B cell (primary cell): ENCODE data around the gene ARHGAP19. TPM values are rescaled to one million over a fixed set of nuclear protein-coding genes. Genes with fewer than 3 reads are reported as not detected.

Experiments used
- ATAC-seq: fragments of 200-7000 bp; cut with Tn5 transposase; one replicate; pipeline ENCODE4 v1.10.0; 2021; ENCODE audit warnings: low read depth, mild to moderate bottlenecking, moderate number of reproducible peaks, moderate library complexity
- CTCF ChIA-PET: fragments of 350-600 bp; sonication (Branson Sonifier 250); formaldehyde crosslinking; loops from one replicate; lab custom pipeline; 2021; ENCODE audit warnings: antibody characterized with exemption, inconsistent platforms; lab: Charles Lee
- POLR2A ChIA-PET: fragments of 350-600 bp; sonication (Branson Sonifier 250); formaldehyde crosslinking; loops from one replicate; lab custom pipeline; 2021; ENCODE audit warnings: antibody characterized with exemption; lab: Charles Lee
- DNase-seq: peaks from one replicate; pipeline ENCODE4 v3.0.0; 2013
- H2AFZ ChIP-seq: 2 replicates; pipeline ENCODE4 v1.6.1; 2012; ENCODE audit warnings: mild to moderate bottlenecking, low read depth, low read length; ENCODE audit not compliant: insufficient read depth, poor library complexity, severe bottlenecking
- H3K27ac ChIP-seq, 2 donors: 1 replicate in 1 of 2; 2 replicates in 1 of 2; pipeline ENCODE4 v1.5.1; 2012 to 2013; ENCODE audit warnings: low read length in 2 of 2, mild to moderate bottlenecking in 2 of 2, moderate library complexity in 1 of 2
- H3K27me3 ChIP-seq, 4 experiments: fragments of 200-600 bp in 1 of 4; sonication (generic) in 1 of 4; replicated peaks in 1 of 4; 1 replicate in 2 of 4; 2 replicates in 2 of 4; pipeline versions ENCODE4 v1.6.1 to v1.7.0; 2013 to 2016; ENCODE audit warnings: low read length in 3 of 4, mild to moderate bottlenecking in 2 of 4, mixed read lengths in 1 of 4, moderate library complexity in 1 of 4; ENCODE audit not compliant: insufficient read depth in 4 of 4, control insufficient read depth in 3 of 4; ENCODE audit errors: control extremely low read depth in 1 of 4
- H3K36me3 ChIP-seq, 2 experiments: replicated peaks in 1 of 2; 1 replicate in 1 of 2; 2 replicates in 1 of 2; pipeline versions ENCODE4 v1.6.1 to v1.7.1; 2013; ENCODE audit warnings: low read length in 1 of 2; ENCODE audit not compliant: insufficient read depth in 2 of 2, control insufficient read depth in 1 of 2; ENCODE audit errors: control extremely low read depth in 1 of 2, extremely low read depth in 1 of 2
- H3K4me1 ChIP-seq, 2 donors: fragments of 200-600 bp in 1 of 2; sonication (generic) in 1 of 2; 1 replicate in 1 of 2; 2 replicates in 1 of 2; pipeline versions ENCODE4 v1.5.1 to v1.6.1; 2013 to 2017; ENCODE audit warnings: low read length in 2 of 2; ENCODE audit not compliant: control insufficient read depth in 2 of 2, insufficient read depth in 2 of 2
- H3K4me2 ChIP-seq: replicated peaks from 2 replicates; pipeline ENCODE3; 2012; ENCODE audit warnings: mild to moderate bottlenecking, low read depth, low read length; ENCODE audit not compliant: poor library complexity, severe bottlenecking
- H3K4me3 ChIP-seq, 5 experiments: fragments of 200-600 bp in 1 of 5; sonication (generic) in 1 of 5; 1 replicate in 3 of 5; 2 replicates in 2 of 5; pipeline versions ENCODE4 v1.5.1 to v1.7.0; 2011 to 2016; ENCODE audit warnings: low read length in 4 of 5, mild to moderate bottlenecking in 4 of 5, low read depth in 2 of 5, control low read depth in 1 of 5, moderate library complexity in 1 of 5; ENCODE audit not compliant: insufficient read depth in 1 of 5; ENCODE audit errors: control extremely low read depth in 1 of 5, extremely low read depth in 1 of 5
- H3K79me2 ChIP-seq: fragments of 200-600 bp; sonication (generic); one replicate; pipeline ENCODE4 v1.6.0; 2016; ENCODE audit warnings: low read length; ENCODE audit not compliant: control insufficient read depth, insufficient read depth
- H3K9ac ChIP-seq: fragments of 200-600 bp; sonication (generic); 2 replicates; pipeline ENCODE4 v1.6.1; 2017; ENCODE audit warnings: mild to moderate bottlenecking, low read length, moderate library complexity
- H3K9me3 ChIP-seq, 3 donors: one replicate each; pipeline versions ENCODE4 v1.6.1 to v1.7.1; 2013; ENCODE audit warnings: low read length in 2 of 3; ENCODE audit not compliant: control insufficient read depth in 2 of 3, insufficient read depth in 1 of 3; ENCODE audit errors: control extremely low read depth in 1 of 3
- H4K20me1 ChIP-seq: 2 replicates; pipeline ENCODE4 v1.6.0; 2012; ENCODE audit warnings: mild to moderate bottlenecking, low read length; ENCODE audit not compliant: insufficient read depth, control insufficient read depth, poor library complexity, severe bottlenecking
- H3K27ac Mint-ChIP-seq: one replicate; pipeline ENCODE4 v1.8.0; 2021; ENCODE audit warnings: mixed read lengths
- H3K27me3 Mint-ChIP-seq: one replicate; pipeline ENCODE4 v1.8.0; 2021; ENCODE audit warnings: mixed read lengths
- H3K4me1 Mint-ChIP-seq: one replicate; pipeline ENCODE4 v1.8.0; 2021; ENCODE audit warnings: mixed read lengths
- H3K4me3 Mint-ChIP-seq: one replicate; pipeline ENCODE4 v1.8.0; 2021; ENCODE audit warnings: mixed read lengths
- H3K9me3 Mint-ChIP-seq: one replicate; pipeline ENCODE4 v1.8.0; 2022; ENCODE audit warnings: mixed read lengths; ENCODE audit not compliant: insufficient read depth
- EZH2 ChIP-seq: IDR thresholded peaks from 2 replicates; pipeline ENCODE4 v1.6.1; 2012; ENCODE audit warnings: borderline replicate concordance, low read depth, mild to moderate bottlenecking, moderate library complexity, low read length; ENCODE audit not compliant: insufficient read depth, poor library complexity, severe bottlenecking
- WGBS: methylation state at CpG from one replicate; pipeline ENCODE4 v1.1.5; 2013; ENCODE audit warnings: missing lambda C conversion rate; ENCODE audit not compliant: insufficient coverage; 5-methylcytosine and 5-hydroxymethylcytosine counted together
- intact Hi-C: fragments of 100-400 bp; cut with micrococcal nuclease; formaldehyde crosslinking; loops from one replicate; pipeline ENCODE4 v1.10.0; 2022
- polyA plus RNA-seq: library from polyadenylated mRNA; depleted of rRNA; stranded (reverse); fragments of >200 nt; gene quantifications from 2 replicates; pipeline ENCODE4 v1.2.3, GENCODE V29; 2012
- total RNA-seq, 2 donors: library from RNA; stranded (reverse); fragments of 120-200 nt in 1 of 2; gene quantifications; 1 replicate in 1 of 2; 2 replicates in 1 of 2; pipeline versions ENCODE4 v1.2.3 to v1.2.4, GENCODE V29; 2013 to 2022
- TF ChIP-seq, protein P1 (sequence below): fragments of 200-600 bp; IDR thresholded peaks from one replicate; pipeline ENCODE4 v1.8.0; 2022; ENCODE audit warnings: antibody characterized with exemption, mild to moderate bottlenecking

Gene ARHGAP19
- total and polyA plus RNA-seq, 2 donors (not counting 1 experiment from before 2014, with no cell fraction given) = 6.4 to 22.5 TPM

DNA sequence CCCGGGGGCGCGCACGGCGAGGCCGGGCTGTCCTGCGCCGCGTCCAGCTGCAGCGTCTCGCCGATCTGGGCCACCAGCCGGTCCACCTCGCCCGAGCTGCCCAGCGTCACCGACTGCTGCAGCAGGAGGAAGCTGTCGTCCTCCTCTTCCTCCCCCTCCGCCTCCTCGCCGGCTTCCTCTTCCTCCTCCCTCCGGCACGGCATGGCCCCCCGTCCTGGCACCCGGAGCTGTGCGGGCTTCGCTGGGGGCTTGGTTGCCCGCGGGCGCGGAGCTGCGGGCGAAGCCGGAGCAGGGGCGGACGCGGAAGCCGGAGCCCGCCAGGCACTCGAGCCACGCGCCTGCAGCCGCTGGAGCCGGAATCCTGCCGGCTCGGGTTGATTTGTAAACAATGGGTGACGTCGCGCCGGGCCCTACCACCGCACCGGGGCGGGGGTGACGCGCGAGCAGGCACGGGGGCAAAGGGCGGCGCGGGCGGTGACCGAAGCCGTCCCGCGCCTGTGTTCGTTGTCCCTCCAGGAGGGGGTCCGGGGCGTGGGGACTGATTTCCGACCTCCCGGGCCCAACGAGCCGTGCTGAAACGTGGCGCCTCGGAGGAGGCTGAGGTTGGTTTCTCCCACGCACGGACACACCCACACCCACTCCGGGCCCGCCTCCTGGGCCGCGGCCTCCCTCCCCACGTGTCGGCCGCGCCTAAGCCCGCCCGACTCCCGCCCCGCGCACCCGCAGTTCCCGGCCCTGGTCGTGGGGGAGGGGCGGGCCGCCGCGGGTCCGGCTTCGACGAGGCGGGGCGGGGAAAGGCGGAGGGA, 42.1 kb upstream of the ARHGAP19 start, which contains the start of gene FRAT2:
Gene FRAT2, minus strand, starts transcription at position 360 of the 806 bp plus-strand sequence. Its CDS starts 157 bp downstream, at position 203.
- Histone ChIP-seq H4K20me1 (peaks cover 38% of the 10 kb centered on the region), H3K27me3 (no peaks in the 10 kb centered on the region), H3K36me3 (peaks cover 3 to 12% of the 10 kb centered on the region in 2 experiments), H3K4me2 (peak within 1 kb of the TSS; percentile 83), H3K9ac (peak within 1 kb of the TSS; percentile 85), H3K9me3 (no peaks in the 10 kb centered on the region), H3K79me2 (peaks cover 38% of the 10 kb centered on the region), H2AFZ (peak within 1 kb of the TSS; percentile 87), H3K27ac (peak within 1 kb of the TSS; percentile 93 to 100), H3K4me1 (peaks cover 29 to 30% of the 10 kb centered on the region in 2 donors), H3K4me3 (peak within 1 kb of the TSS; percentile 60 to 86 (median 75))
- peak within 1 kb of the TSS; percentile 98 for H3K27ac Mint-ChIP-seq
- H3K4me3 Mint-ChIP-seq = peak within 1 kb of the TSS; percentile 88
- H3K27me3 Mint-ChIP-seq = no peaks in the 10 kb centered on the region
- H3K9me3 Mint-ChIP-seq = no peaks in the 10 kb centered on the region
- peak; percentile 90 for ATAC-seq
- peaks cover 33% of the 10 kb centered on the region for H3K4me1 Mint-ChIP-seq
- intact Hi-C loops = loop anchor here (1.0 to 5.0 kb wide), 3 partner anchors 42 to 113 kb away; partner anchors contain the start of genes ARHGAP19, EXOSC1, RRP12 and ZDHHC16
- ChIA-PET POLR2A (interaction anchor here (0.6 to 4.2 kb wide), 4 partner anchors 14 to 96 kb away, joined by 3 to 32 read pairs (median 6); partner anchors contain the start of gene FRAT1), CTCF (interaction anchor here (0.7 to 3.8 kb wide), 2 partner anchors 13 to 15 kb away, joined by 3 to 31 read pairs; partner anchors contain the start of gene FRAT1)
- TF ChIP-seq EZH2 = no peak
- TF ChIP-seq, protein P1, sequence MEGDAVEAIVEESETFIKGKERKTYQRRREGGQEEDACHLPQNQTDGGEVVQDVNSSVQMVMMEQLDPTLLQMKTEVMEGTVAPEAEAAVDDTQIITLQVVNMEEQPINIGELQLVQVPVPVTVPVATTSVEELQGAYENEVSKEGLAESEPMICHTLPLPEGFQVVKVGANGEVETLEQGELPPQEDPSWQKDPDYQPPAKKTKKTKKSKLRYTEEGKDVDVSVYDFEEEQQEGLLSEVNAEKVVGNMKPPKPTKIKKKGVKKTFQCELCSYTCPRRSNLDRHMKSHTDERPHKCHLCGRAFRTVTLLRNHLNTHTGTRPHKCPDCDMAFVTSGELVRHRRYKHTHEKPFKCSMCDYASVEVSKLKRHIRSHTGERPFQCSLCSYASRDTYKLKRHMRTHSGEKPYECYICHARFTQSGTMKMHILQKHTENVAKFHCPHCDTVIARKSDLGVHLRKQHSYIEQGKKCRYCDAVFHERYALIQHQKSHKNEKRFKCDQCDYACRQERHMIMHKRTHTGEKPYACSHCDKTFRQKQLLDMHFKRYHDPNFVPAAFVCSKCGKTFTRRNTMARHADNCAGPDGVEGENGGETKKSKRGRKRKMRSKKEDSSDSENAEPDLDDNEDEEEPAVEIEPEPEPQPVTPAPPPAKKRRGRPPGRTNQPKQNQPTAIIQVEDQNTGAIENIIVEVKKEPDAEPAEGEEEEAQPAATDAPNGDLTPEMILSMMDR = no peak
- under 1% methylated on average over 75 of the region's 103 CpGs for WGBS
- DNase-seq = peak; percentile 98
